Left ventricle myocardium superior (tissue), 1 donor: ENCODE measurements around the gene GCK. TPM values are rescaled to one million over a fixed set of nuclear protein-coding genes. Genes with fewer than 3 reads are reported as not detected.

Source experiments
- ATAC-seq: fragments of 200-7000 bp; cut with Tn5 transposase; one replicate; pipeline ENCODE4 v1.9.1; 2020; ENCODE audit warnings: mild to moderate bottlenecking, moderate library complexity
- DNase-seq: peaks from one replicate; pipeline ENCODE4 v3.0.0-alpha.2; 2020
- intact Hi-C: fragments of 100-400 bp; cut with micrococcal nuclease; formaldehyde crosslinking; loops from one replicate; pipeline ENCODE4 v1.11.0; 2022
- total RNA-seq: library from RNA; stranded (reverse); fragmentation: NEBNext Ultra II Directional; extraction: Animal tissue kit (Norgen Biotek cat#: 25700); gene quantifications from one replicate; pipeline ENCODE4 v1.2.1, GENCODE V29; 2021
- donor health status: DM: no; HTN: yes; CAD: no; lungs with severe emphysema.

Gene GCK
- total RNA-seq, 1 donor from 2014 or later = 1.4 TPM

GRCh38 chr7:44162179-44162578 lies 27.1 kb downstream of the GCK start:
- DNase-seq (no peak), ATAC-seq (no peak)
- intact Hi-C loops = no loop called here

GRCh38 chr7:44161371-44161770 lies 27.9 kb downstream of the GCK start:
- DNase-seq = no peak
- intact Hi-C loops = no loop called here
- no peak for ATAC-seq

GRCh38 chr7:44159824-44160630 lies 29.2 kb downstream of the GCK start:
- ATAC-seq = peak; percentile 86
- intact Hi-C loops = no loop called here
- DNase-seq = no peak

GRCh38 chr7:44158873-44159631 lies 30.2 kb downstream of the GCK start:
- intact Hi-C loops = no loop called here
- ATAC-seq (no peak), DNase-seq (no peak)

- DNase-seq = no peak
- no peak for ATAC-seq
- intact Hi-C loops = no loop called here
Observed at GRCh38 chr7:44158096-44158872, 31.0 kb downstream of the GCK start.

GRCh38 chr7:44157116-44158080 lies 31.8 kb downstream of the GCK start:
- DNase-seq = no peak
- intact Hi-C loops = no loop called here
- ATAC-seq = no peak

GRCh38 chr7:44156453-44157010 lies 32.7 kb downstream of the GCK start:
- ATAC-seq (no peak), DNase-seq (no peak)
- intact Hi-C loops = no loop called here

GRCh38 chr7:44155191-44156185 lies 33.8 kb downstream of the GCK start:
- DNase-seq (no peak), ATAC-seq (no peak)
- intact Hi-C loops = no loop called here

GRCh38 chr7:44154703-44155102 lies 34.5 kb downstream of the GCK start:
- no peak for DNase-seq
- intact Hi-C loops = no loop called here

GRCh38 chr7:44153948-44154335 lies 35.3 kb downstream of the GCK start:
- intact Hi-C loops = no loop called here
- no peak for ATAC-seq
- DNase-seq = no peak

More at GRCh38 chr7:44154703-44155102, 34.5 kb downstream of the GCK start:
- no peak for ATAC-seq

GRCh38 chr7:44152971-44153947 lies 36.0 kb downstream of the GCK start:
- DNase-seq = no peak
- intact Hi-C loops = no loop called here
- ATAC-seq = peak; percentile 55

- intact Hi-C loops = no loop called here
- DNase-seq (no peak), ATAC-seq (no peak)
Observed at GRCh38 chr7:44151956-44152355, 37.3 kb downstream of the GCK start.

GRCh38 chr7:44150966-44151941 lies 38.0 kb downstream of the GCK start:
- DNase-seq (no peak), ATAC-seq (no peak)
- intact Hi-C loops = no loop called here

GRCh38 chr7:44150466-44150832 lies 38.8 kb downstream of the GCK start:
- intact Hi-C loops = no loop called here
- ATAC-seq (no peak), DNase-seq (no peak)
